Fibroblast of lung (primary cell): ENCODE data around the gene ADORA1. TPM values are rescaled to one million over a fixed set of nuclear protein-coding genes. Genes with fewer than 3 reads are reported as not detected.

Experiments used
- DNase-seq, 2 donors: peaks; one replicate each; pipeline versions ENCODE4 v3.0.0 to v3.0.0-alpha.2; 2010; ENCODE audit warnings: low read depth in 2 of 2
- H2AFZ ChIP-seq: 2 replicates; pipeline ENCODE4 v1.5.1; 2012; ENCODE audit warnings: low read length, control low read depth, inconsistent platforms
- H3K27ac ChIP-seq: 2 replicates; pipeline ENCODE4 v1.5.1; 2011; ENCODE audit warnings: low read length, control low read depth; ENCODE audit not compliant: insufficient read depth
- H3K27me3 ChIP-seq: 2 replicates; pipeline ENCODE4 v1.5.1; 2011; ENCODE audit warnings: mild to moderate bottlenecking, low read length; ENCODE audit not compliant: control insufficient read depth, insufficient read depth
- H3K36me3 ChIP-seq: 2 replicates; pipeline ENCODE4 v1.5.1; 2011; ENCODE audit warnings: low read length; ENCODE audit not compliant: control insufficient read depth, insufficient read depth
- H3K4me1 ChIP-seq: 2 replicates; pipeline ENCODE4 v1.5.1; 2011; ENCODE audit warnings: low read length; ENCODE audit not compliant: control insufficient read depth, insufficient read depth; ENCODE audit errors: extremely low read depth
- H3K4me2 ChIP-seq: 2 replicates; pipeline ENCODE4 v1.5.1; 2011; ENCODE audit warnings: low read length, control low read depth; ENCODE audit not compliant: insufficient read depth; ENCODE audit errors: extremely low read depth
- H3K4me3 ChIP-seq, 4 experiments: fragments of 200-600 bp in 1 of 4; sonication (generic) in 1 of 4; replicated peaks in 1 of 4; 2 replicates each; pipeline ENCODE4 v1.5.1; 2011 to 2016; ENCODE audit warnings: low read length in 4 of 4, low read depth in 3 of 4, mild to moderate bottlenecking in 3 of 4, control low read depth in 2 of 4, inconsistent platforms in 1 of 4, mixed read lengths in 1 of 4; ENCODE audit not compliant: insufficient read depth in 1 of 4; ENCODE audit errors: control extremely low read depth in 1 of 4
- H3K79me2 ChIP-seq: 2 replicates; pipeline ENCODE4 v1.5.1; 2012; ENCODE audit warnings: mild to moderate bottlenecking, low read length, inconsistent platforms; ENCODE audit not compliant: control insufficient read depth, insufficient read depth
- H3K9ac ChIP-seq: 2 replicates; pipeline ENCODE4 v1.5.1; 2011; ENCODE audit warnings: mild to moderate bottlenecking, low read length, control low read depth; ENCODE audit not compliant: insufficient read depth
- H3K9me3 ChIP-seq: 2 replicates; pipeline ENCODE4 v1.5.1; 2012; ENCODE audit warnings: low read depth, low read length; ENCODE audit not compliant: control insufficient read depth, insufficient read depth
- H4K20me1 ChIP-seq: 2 replicates; pipeline ENCODE4 v1.5.1; 2011; ENCODE audit warnings: low read length; ENCODE audit not compliant: control insufficient read depth, insufficient read depth; ENCODE audit errors: extremely low read depth
- EZH2 ChIP-seq: IDR thresholded peaks from 2 replicates; pipeline ENCODE4 v1.5.1; 2012; ENCODE audit warnings: low read length, control low read depth, mild to moderate bottlenecking; ENCODE audit errors: missing control alignments
- polyA plus RNA-seq, 2 donors: library from polyadenylated mRNA; depleted of rRNA in 1 of 2; stranded (reverse) in 1 of 2; unstranded in 1 of 2; fragments of >200 nt; gene quantifications; 2 replicates each; pipeline ENCODE4 v1.2.1, GENCODE V29; 2011 to 2012; ENCODE audit warnings: missing spikeins in 1 of 2
- total RNA-seq: library from RNA; depleted of rRNA; stranded (reverse); fragments of >200 nt; gene quantifications from 2 replicates; pipeline ENCODE4 v1.2.1, GENCODE V29; 2014
- TF ChIP-seq, protein P1 (sequence below), 2 donors: IDR thresholded peaks in 1 of 2; conservative IDR thresholded peaks in 1 of 2; 1 replicate in 1 of 2; 2 replicates in 1 of 2; pipeline ENCODE4 v1.5.1; 2011 to 2012; ENCODE audit warnings: low read length in 2 of 2, control low read depth in 1 of 2, inconsistent platforms in 1 of 2, low read depth in 1 of 2, mild to moderate bottlenecking in 1 of 2

The ADORA1 gene
- total and polyA plus RNA-seq, 2 donors (not counting 1 experiment from before 2014, with no cell fraction given) = 1.5 to 6.1 TPM

DNA sequence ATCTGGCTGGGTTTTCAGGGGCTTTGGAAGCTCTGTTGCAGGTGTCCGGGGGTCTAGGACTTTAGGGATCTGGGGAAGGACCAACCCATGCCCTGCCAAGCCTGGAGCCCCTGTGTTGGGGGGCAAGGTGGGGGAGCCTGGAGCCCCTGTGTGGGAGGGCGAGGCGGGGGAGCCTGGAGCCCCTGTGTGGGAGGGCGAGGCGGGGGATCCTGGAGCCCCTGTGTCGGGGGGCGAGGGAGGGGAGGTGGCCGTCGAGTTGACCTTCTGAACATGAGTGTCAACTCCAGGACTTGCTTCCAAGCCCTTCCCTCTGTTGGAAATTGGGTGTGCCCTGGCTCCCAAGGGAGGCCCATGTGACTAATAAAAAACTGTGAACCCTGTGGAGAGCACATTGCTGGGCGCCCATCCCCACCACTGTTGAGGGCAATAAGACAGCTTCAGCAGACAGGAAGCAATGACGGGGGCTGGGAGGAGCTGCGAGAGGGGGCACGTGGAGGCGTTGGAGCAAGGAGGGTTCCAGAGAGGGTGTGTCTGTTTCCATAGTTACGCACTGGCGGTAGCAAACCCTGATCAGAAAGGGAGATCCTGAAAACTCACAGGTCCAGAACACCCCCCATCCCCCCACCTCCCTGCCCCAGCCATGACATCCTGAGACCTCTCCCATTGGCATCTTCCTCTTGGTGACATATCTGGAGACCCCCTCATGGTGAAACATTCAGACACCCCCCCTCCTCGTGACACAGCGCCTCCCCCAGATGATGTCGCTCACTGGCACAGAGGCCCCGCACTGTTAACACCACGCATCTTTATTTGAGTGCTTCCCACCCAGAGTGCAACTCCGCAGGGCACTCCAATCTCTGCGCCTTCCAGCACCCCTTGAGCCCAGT lies 39.7 kb downstream of the ADORA1 start:
- Histone ChIP-seq H3K27me3 (peaks cover 8% of the 10 kb centered on the region), H3K9ac (no peak overlapping the region), H3K79me2 (no peaks in the 10 kb centered on the region), H3K4me2 (no peak overlapping the region), H3K9me3 (no peaks in the 10 kb centered on the region), H3K27ac (no peak overlapping the region), H3K36me3 (no peaks in the 10 kb centered on the region), H3K4me3 (no peak overlapping the region), H3K4me1 (no peaks in the 10 kb centered on the region), H4K20me1 (no peaks in the 10 kb centered on the region), H2AFZ (no peak overlapping the region)
- TF ChIP-seq EZH2 = no peak
- TF ChIP-seq, protein P1, sequence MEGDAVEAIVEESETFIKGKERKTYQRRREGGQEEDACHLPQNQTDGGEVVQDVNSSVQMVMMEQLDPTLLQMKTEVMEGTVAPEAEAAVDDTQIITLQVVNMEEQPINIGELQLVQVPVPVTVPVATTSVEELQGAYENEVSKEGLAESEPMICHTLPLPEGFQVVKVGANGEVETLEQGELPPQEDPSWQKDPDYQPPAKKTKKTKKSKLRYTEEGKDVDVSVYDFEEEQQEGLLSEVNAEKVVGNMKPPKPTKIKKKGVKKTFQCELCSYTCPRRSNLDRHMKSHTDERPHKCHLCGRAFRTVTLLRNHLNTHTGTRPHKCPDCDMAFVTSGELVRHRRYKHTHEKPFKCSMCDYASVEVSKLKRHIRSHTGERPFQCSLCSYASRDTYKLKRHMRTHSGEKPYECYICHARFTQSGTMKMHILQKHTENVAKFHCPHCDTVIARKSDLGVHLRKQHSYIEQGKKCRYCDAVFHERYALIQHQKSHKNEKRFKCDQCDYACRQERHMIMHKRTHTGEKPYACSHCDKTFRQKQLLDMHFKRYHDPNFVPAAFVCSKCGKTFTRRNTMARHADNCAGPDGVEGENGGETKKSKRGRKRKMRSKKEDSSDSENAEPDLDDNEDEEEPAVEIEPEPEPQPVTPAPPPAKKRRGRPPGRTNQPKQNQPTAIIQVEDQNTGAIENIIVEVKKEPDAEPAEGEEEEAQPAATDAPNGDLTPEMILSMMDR (conservative IDR thresholded peaks at IDR 0.05 in 1 of 2, IDR thresholded peaks at IDR 0.05 in 1 of 2; ENCODE audit: low read depth in 1 of 2, low read length in 2 of 2) = no peak
- DNase-seq = no peak

DNA sequence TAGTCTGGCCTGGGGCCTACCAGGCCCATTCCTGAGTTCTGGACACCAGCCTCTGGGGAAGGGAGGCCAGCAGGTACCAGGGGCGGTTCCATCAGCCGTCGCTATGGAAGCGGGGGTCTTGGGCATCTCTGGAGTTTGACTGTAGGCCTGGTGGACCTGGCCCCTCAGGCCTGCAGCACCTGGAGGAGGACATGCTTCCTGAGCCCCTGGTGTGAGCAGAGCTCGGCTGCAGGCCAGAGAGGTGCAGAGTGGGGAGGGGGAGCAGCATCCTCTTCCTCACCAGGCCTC lies 40.3 kb downstream of the ADORA1 start:
- Histone ChIP-seq H2AFZ (no peak overlapping the region), H3K79me2 (no peaks in the 10 kb centered on the region), H3K4me1 (no peaks in the 10 kb centered on the region), H4K20me1 (no peaks in the 10 kb centered on the region), H3K27ac (no peak overlapping the region), H3K4me3 (no peak overlapping the region), H3K9me3 (no peaks in the 10 kb centered on the region), H3K4me2 (no peak overlapping the region), H3K9ac (no peak overlapping the region), H3K27me3 (peaks cover 8% of the 10 kb centered on the region), H3K36me3 (no peaks in the 10 kb centered on the region)
- TF ChIP-seq EZH2 = no peak
- TF ChIP-seq, protein P1 (conservative IDR thresholded peaks at IDR 0.05 in 1 of 2, IDR thresholded peaks at IDR 0.05 in 1 of 2; ENCODE audit: low read depth in 1 of 2, low read length in 2 of 2) = no peak
- DNase-seq = no peak

DNA sequence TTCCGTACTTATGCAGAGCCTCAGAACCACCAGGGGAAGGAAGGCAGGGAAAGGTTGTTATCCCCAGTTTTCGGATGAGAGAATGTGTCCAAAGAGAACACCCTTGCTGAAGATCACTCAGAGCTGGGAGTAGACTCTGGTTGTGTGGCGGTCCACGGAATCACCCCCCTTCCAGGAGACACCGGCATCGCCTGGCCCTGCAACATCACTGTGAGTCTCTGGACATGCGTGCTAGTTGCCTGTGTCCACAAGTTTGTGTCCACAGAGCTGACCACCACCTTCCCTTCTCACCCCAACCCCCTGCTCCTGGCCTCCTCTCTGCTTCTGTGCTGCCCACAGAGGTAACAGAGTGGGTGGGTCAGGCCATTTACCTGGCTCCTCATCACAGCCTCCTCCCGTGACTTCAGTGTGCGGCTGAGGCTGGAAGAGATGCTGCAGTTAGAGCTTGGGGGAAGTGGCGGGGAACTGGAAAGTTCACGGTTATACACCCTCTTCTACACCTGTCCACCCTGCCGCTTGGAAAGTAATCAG lies 40.8 kb downstream of the ADORA1 start:
- H3K9ac ChIP-seq = no peak overlapping the region
- H3K4me1 ChIP-seq = no peaks in the 10 kb centered on the region
- peaks cover 4% of the 10 kb centered on the region for H3K27me3 ChIP-seq
- H3K9me3 ChIP-seq = no peaks in the 10 kb centered on the region
- H3K4me3 ChIP-seq = no peak overlapping the region
- no peaks in the 10 kb centered on the region for H3K36me3 ChIP-seq
- TF ChIP-seq, protein P1 (conservative IDR thresholded peaks at IDR 0.05 in 1 of 2, IDR thresholded peaks at IDR 0.05 in 1 of 2; ENCODE audit: low read depth in 1 of 2, low read length in 2 of 2) = no peak
- no peak for TF ChIP-seq EZH2
- H4K20me1 ChIP-seq = no peaks in the 10 kb centered on the region
- H3K79me2 ChIP-seq = no peaks in the 10 kb centered on the region
- H3K27ac ChIP-seq = no peak overlapping the region
- no peak overlapping the region for H2AFZ ChIP-seq
- H3K4me2 ChIP-seq = no peak overlapping the region
- DNase-seq = no peak
